Body of pancreas (tissue), 4 donors: Measurements from ENCODE around the gene BICRA. TPM values are rescaled to one million over a fixed set of nuclear protein-coding genes. Genes with fewer than 3 reads are reported as not detected.
"Not testable (repeated sequence)": the region's sequence is repeated elsewhere in the genome, so short reads cannot be mapped to it uniquely, and the experiment has no call there.

Source experiments
- ATAC-seq: fragments of 150-250 bp; one replicate; pipeline ENCODE4 v1.9.1; 2016
- DNase-seq, 4 donors: peaks; one replicate each; pipeline ENCODE4 v3.0.0-alpha.2; 2019
- H3K27ac ChIP-seq, 4 donors: fragments of 200-600 bp; sonication (generic); 1 replicate in 3 of 4; 2 replicates in 1 of 4; pipeline versions ENCODE4 v1.5.1 to v1.6.1; 2016 to 2019; ENCODE audit warnings: mild to moderate bottlenecking in 1 of 4, mixed read lengths in 1 of 4, moderate library complexity in 1 of 4
- H3K27me3 ChIP-seq, 2 donors: fragments of 200-600 bp; sonication (generic); one replicate each; pipeline ENCODE4 v1.6.0; 2016; ENCODE audit warnings: mild to moderate bottlenecking in 1 of 2
- H3K36me3 ChIP-seq, 2 donors: fragments of 200-600 bp; sonication (generic); replicated peaks in 1 of 2; 2 replicates each; pipeline ENCODE4 v1.5.1; 2016; ENCODE audit warnings: low read depth in 2 of 2; ENCODE audit not compliant: insufficient read depth in 1 of 2
- H3K4me1 ChIP-seq: fragments of 200-600 bp; sonication (generic); one replicate; pipeline ENCODE4 v1.6.0; 2016
- H3K4me3 ChIP-seq, 2 donors: fragments of 200-600 bp; sonication (generic); 1 replicate in 1 of 2; 2 replicates in 1 of 2; pipeline ENCODE4 v1.5.1; 2016 to 2019
- H3K9me3 ChIP-seq, 3 donors: fragments of 200-600 bp; sonication (generic); 1 replicate in 2 of 3; 2 replicates in 1 of 3; pipeline ENCODE4 v1.5.1; 2016
- CTCF ChIP-seq, 7 experiments: fragments of 450-650 bp in 4 of 7; fragments of 200-600 bp in 3 of 7; sonication (generic) in 3 of 7; IDR thresholded peaks; one replicate each; pipeline ENCODE4 v1.5.1; 2016 to 2019; ENCODE audit warnings: antibody characterized with exemption in 7 of 7
- POLR2A ChIP-seq, 3 donors: fragments of 450-650 bp; IDR thresholded peaks; one replicate each; pipeline ENCODE4 v1.6.1; 2016; ENCODE audit warnings: antibody characterized with exemption in 3 of 3, mild to moderate bottlenecking in 2 of 3
- WGBS, 2 donors: methylation state at CpG; one replicate each; pipeline ENCODE4 v1.1.5; 2017; 5-methylcytosine and 5-hydroxymethylcytosine counted together
- intact Hi-C: fragments of 100-400 bp; cut with DNase I; formaldehyde crosslinking; loops from one replicate; pipeline ENCODE4 v1.15.1; 2023
- total RNA-seq, 2 donors: library from RNA; depleted of rRNA; stranded (reverse); fragments of >200 nt; gene quantifications; one replicate each; pipeline ENCODE4 v1.1.0, GENCODE V29; 2016

Gene BICRA
- total RNA-seq, 2 donors from 2014 or later, result 2.6 to 26.4 TPM

DNA sequence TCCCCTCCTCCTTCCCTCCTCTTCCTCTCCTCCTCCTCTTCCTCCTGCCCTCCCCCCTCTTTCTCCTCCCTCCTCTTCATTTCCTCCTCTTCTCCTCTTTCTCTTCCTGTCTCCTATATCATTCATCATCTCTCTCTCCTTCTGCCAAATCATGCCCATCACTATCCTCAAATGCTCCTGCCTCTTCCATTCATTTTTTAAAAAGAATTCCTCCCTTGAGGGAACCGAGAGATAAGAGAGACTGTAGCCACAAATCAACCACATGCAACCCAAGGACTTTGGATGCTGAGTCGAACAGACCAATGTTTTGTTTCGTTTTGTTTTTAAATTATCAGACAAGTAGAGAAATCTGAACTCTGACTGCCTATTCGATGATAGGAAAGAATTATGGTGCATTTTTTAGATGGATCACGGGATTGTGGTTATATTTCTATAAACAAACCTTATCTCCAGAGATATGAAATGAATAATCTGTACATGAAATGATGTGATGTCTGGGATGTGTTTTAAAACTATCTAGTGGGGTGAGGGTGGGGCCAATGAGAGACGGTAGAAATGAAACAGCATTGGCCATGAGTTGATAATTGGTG is 26.5 kb upstream of the BICRA start:
- intact Hi-C loops, result no loop called here
- Histone ChIP-seq H3K4me3 (no peak overlapping the region), H3K4me1 (no peaks in the 10 kb centered on the region), H3K27me3 (no peaks in the 10 kb centered on the region), H3K9me3 (no peaks in the 10 kb centered on the region), H3K27ac (no peak overlapping the region), H3K36me3 (no peaks in the 10 kb centered on the region)
- TF ChIP-seq POLR2A (IDR thresholded peaks at IDR 0.05) (no peak), CTCF (IDR thresholded peaks at IDR 0.05) (no peak)
- no peak for ATAC-seq
- 33 to 38% methylated on average over 6 of the region's 6 CpGs for WGBS, 2 donors
- DNase-seq, result no peak

GRCh38 chr19:47583161-47583560 is 25.8 kb upstream of the BICRA start:
- DNase-seq, H3K9me3 ChIP-seq, intact Hi-C loops, ATAC-seq, H3K4me1 ChIP-seq, H3K36me3 ChIP-seq, H3K27ac ChIP-seq, H3K27me3 ChIP-seq, H3K4me3 ChIP-seq: not testable (repeated sequence)
- 90 to 91% methylated on average over 1 of the region's 1 CpG for WGBS, 2 donors

GRCh38 chr19:47587295-47587694 is 21.6 kb upstream of the BICRA start:
- intact Hi-C loops, result no loop called here

DNA sequence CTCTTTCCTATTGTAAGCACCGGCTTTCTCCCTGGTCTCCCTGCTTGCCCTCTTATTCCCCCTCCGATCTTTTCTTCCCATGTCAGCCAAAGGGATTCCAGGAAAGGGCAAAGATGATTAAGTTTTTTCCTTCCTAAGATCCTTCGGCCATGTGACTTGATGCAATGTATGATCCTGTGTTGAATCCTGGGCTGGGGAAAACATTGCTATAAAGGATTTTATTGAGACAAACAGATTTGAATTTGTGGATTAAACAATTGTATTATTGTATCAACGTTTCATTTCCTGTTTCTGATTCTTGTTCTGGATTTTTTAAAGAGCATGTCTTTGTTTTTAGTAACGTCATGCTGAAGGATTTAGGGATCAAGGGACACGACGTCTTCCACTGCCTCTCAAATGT is 19.1 kb upstream of the BICRA start:
- DNase-seq (no peak), ATAC-seq (no peak)
- no peak for TF ChIP-seq CTCF (IDR thresholded peaks at IDR 0.05)
- TF ChIP-seq POLR2A (IDR thresholded peaks at IDR 0.05), result no peak
- WGBS, 2 donors, result 44 to 50% methylated on average over 7 of the region's 7 CpGs
- no peaks in the 10 kb centered on the region for H3K4me1 ChIP-seq
- no peak overlapping the region for H3K4me3 ChIP-seq
- H3K27me3 ChIP-seq, result no peaks in the 10 kb centered on the region
- no peaks in the 10 kb centered on the region for H3K36me3 ChIP-seq
- H3K27ac ChIP-seq, result no peak overlapping the region
- intact Hi-C loops, result no loop called here
- H3K9me3 ChIP-seq, result no peaks in the 10 kb centered on the region

More at GRCh38 chr19:47587295-47587694, 21.6 kb upstream of the BICRA start:
- H3K36me3 ChIP-seq, result no peaks in the 10 kb centered on the region
- no peak overlapping the region for H3K27ac ChIP-seq
- no peak for TF ChIP-seq POLR2A (IDR thresholded peaks at IDR 0.05)
- TF ChIP-seq CTCF (IDR thresholded peaks at IDR 0.05), result no peak
- H3K4me1 ChIP-seq, result no peaks in the 10 kb centered on the region
- no peak overlapping the region for H3K4me3 ChIP-seq
- 85 to 87% methylated on average over 4 of the region's 4 CpGs for WGBS, 2 donors
- no peaks in the 10 kb centered on the region for H3K9me3 ChIP-seq
- ATAC-seq (no peak), DNase-seq (no peak)
- H3K27me3 ChIP-seq, result no peaks in the 10 kb centered on the region

- Histone ChIP-seq H3K4me3 (no peak overlapping the region), H3K27me3 (no peaks in the 10 kb centered on the region), H3K4me1 (no peaks in the 10 kb centered on the region), H3K36me3 (no peaks in the 10 kb centered on the region), H3K27ac (no peak overlapping the region), H3K9me3 (no peaks in the 10 kb centered on the region)
- no peak for TF ChIP-seq POLR2A (IDR thresholded peaks at IDR 0.05)
- no peak for TF ChIP-seq CTCF (IDR thresholded peaks at IDR 0.05)
- ATAC-seq (no peak), DNase-seq (no peak)
- intact Hi-C loops, result no loop called here
- WGBS, 2 donors, result 80 to 83% methylated on average over 6 of the region's 6 CpGs
Observed at GRCh38 chr19:47593860-47594259, 15.1 kb upstream of the BICRA start.
